IMR-90 (cell line): ENCODE data around the gene HMGXB3.

Source experiments
- BHLHE40 ChIP-seq: fragments of 150-350 bp; IDR thresholded peaks from 2 replicates; pipeline ENCODE4 v1.6.1; 2016; ENCODE audit warnings: mild to moderate bottlenecking, low read depth, low read length
- CHD1 ChIP-seq: IDR thresholded peaks from 2 replicates; pipeline ENCODE4 v1.6.1; 2012; ENCODE audit warnings: low read depth, low read length, improper control_type of control experiment
- MXI1 ChIP-seq: IDR thresholded peaks from 2 replicates; pipeline ENCODE4 v1.6.1; 2012; ENCODE audit warnings: low read depth, mild to moderate bottlenecking, low read length, moderate library complexity, borderline replicate concordance
- POLR2A ChIP-seq: IDR thresholded peaks from 2 replicates; pipeline ENCODE4 v1.6.1; 2012; ENCODE audit warnings: mild to moderate bottlenecking, low read depth, low read length
- RAD21 ChIP-seq: IDR thresholded peaks from 2 replicates; pipeline ENCODE4 v1.6.1; 2012; ENCODE audit warnings: low read length, improper control_type of control experiment
- RCOR1 ChIP-seq: IDR thresholded peaks from 2 replicates; pipeline ENCODE4 v1.6.1; 2012; ENCODE audit warnings: mild to moderate bottlenecking, low read length, improper control_type of control experiment; ENCODE audit not compliant: insufficient replicate concordance
- SMC3 ChIP-seq: fragments of 150-350 bp; IDR thresholded peaks from 2 replicates; pipeline ENCODE4 v1.6.1; 2016; ENCODE audit warnings: low read depth, mild to moderate bottlenecking, antibody characterized with exemption, low read length, moderate library complexity
- TF ChIP-seq, protein P1 (sequence below): conservative IDR thresholded peaks from 2 replicates; pipeline ENCODE4 v1.5.1; 2012; ENCODE audit warnings: mild to moderate bottlenecking, low read depth, low read length, improper control_type of control experiment

DNA sequence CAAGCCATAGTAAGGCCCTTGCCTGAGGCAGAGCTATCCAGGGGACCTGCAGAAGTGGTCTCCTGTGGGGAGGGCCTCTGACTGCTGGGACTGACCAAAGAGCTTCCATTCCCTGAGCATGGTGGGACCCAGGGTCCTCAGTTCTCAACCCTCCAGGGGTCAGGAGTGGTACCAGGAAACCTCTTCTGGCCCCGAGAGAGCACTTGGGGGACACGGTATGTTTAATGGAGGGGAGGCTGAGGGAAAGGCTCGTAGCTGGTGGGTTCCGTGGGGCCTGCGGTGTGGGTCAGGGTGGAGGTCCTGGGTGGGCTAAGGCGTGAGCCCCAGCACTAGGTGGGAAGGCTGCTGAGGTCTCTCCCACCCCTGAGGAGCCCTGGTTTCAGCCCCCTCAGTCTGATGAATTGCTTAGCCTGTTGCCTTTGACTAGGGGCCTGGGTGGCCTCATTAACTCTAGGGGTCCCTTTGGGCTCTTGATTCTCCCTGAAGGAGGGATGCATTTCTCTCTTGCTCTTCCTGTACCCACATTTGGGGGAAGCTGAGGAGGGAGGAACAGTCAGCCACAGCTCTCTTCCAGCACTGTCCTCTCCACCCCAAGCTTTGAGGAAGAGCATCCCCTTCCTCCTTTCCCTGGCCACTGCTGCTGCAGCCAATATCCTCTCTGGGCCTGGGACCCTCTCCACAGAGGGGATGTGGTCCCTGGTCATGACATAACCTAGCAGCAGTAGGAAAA lies 51.9 kb downstream of the HMGXB3 start:
- TF ChIP-seq, protein P1, sequence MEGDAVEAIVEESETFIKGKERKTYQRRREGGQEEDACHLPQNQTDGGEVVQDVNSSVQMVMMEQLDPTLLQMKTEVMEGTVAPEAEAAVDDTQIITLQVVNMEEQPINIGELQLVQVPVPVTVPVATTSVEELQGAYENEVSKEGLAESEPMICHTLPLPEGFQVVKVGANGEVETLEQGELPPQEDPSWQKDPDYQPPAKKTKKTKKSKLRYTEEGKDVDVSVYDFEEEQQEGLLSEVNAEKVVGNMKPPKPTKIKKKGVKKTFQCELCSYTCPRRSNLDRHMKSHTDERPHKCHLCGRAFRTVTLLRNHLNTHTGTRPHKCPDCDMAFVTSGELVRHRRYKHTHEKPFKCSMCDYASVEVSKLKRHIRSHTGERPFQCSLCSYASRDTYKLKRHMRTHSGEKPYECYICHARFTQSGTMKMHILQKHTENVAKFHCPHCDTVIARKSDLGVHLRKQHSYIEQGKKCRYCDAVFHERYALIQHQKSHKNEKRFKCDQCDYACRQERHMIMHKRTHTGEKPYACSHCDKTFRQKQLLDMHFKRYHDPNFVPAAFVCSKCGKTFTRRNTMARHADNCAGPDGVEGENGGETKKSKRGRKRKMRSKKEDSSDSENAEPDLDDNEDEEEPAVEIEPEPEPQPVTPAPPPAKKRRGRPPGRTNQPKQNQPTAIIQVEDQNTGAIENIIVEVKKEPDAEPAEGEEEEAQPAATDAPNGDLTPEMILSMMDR: no peak
- TF ChIP-seq MXI1 (no peak), RAD21 (no peak), POLR2A (no peak), SMC3 (no peak), BHLHE40 (no peak), RCOR1 (no peak), CHD1 (no peak)
